HG03457 (cell line): ENCODE measurements around the gene SSBP3.
A peak's percentile ranks its signal among the peaks of the same experiment; 100 is the strongest.
"Not testable (repeated sequence)": the region's sequence is repeated elsewhere in the genome, so short reads cannot be mapped to it uniquely, and the experiment has no call there.

ENCODE experiments used
- ATAC-seq: cut with Tn5 transposase; IDR thresholded peaks from one replicate; pipeline ENCODE4 v1.9.1; 2021; ENCODE audit warnings: moderate number of reproducible peaks; ENCODE audit not compliant: unreplicated experiment

SSBP3 gene

GRCh38 chr1:54406339-54407153, at the start of gene SSBP3:
Gene SSBP3 (minus strand): TSS chr1:54406394.
- peak; percentile 64 for ATAC-seq

DNA sequence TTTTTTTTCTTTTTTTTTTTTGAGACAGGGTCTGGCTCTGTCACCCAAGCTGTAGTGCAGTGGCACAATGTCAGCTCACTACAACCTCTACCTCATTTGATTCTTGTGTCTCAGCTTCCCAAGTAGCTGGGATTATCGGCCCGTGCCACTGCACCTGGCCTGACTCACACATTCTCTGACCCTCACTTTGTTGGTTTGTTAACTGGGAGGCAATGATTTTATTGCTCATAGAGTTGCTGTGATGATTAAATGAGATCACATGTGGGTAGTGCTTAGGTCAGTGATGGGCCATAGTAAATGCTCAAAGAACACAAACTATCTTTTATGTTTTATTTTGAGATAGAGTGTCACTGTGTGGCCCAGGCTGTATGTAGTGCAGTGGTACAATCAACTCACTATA, 47.3 kb upstream of the SSBP3 start:
- no peak for ATAC-seq

DNA sequence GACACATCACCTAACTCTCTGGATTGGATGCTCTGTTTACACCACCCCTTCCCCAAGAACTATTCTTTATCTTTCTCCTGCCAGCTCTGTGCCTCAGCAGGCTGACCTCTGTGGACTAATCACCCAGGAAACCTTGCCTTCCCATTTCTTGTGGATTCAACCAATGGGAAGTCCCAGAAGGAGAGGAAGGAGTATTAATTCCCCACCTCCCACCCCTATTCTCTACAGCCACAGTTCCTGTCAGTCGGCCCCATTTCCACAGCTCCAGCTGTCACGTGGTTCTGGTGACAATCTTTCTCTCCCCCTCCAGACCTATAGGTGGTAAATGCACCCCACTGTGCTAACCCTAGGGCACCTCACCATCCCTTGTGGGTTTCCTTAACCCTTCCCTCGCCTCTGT, 46.8 kb upstream of the SSBP3 start:
- no peak for ATAC-seq

- not testable (repeated sequence) for ATAC-seq
Observed at GRCh38 chr1:54449431-54449830, 43.2 kb upstream of the SSBP3 start.

DNA sequence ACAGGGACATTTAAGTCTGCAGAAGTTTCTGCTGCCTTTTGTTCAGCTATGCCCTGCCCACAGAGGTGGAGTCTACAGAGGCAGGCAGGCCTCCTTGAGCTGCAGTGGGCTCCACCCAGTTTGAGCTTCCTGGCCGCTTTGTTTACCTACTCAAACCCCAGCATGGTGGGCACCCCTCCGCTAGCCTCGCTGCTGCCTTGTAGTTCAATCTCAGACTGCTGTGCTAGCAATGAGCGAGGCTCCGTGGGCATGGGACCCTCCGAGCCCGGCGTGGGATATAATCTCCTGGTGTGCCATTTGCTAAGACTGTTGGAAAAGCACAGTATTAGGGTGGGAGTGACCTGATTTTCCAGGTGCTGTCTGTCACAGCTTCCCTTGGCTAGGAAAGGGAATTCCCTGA, 42.6 kb upstream of the SSBP3 start:
- ATAC-seq, result not testable (repeated sequence)

GRCh38 chr1:54447081-54447480, 40.9 kb upstream of the SSBP3 start:
- not testable (repeated sequence) for ATAC-seq

DNA sequence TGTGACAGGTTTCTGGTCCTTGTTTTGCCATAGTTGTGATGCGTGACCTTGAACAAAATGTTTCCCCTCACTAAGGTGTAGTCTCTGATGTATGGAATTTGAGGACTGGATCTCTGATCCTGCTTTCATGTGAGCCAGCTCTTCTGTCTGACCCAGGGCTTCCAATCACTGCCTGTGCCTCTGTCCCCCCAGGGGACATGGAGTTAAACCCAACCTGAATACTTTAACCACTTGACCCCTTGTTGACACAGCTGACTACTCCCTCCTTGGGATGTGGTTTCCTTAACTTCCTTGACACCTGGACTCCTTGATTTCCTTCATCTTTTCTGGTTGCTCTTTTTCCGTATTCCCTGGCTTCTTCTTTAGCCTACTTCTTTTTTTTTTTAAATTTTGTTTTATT, 36.0 kb upstream of the SSBP3 start:
- no peak for ATAC-seq

- ATAC-seq, result no peak
Observed at GRCh38 chr1:54439550-54440223, 33.5 kb upstream of the SSBP3 start.

DNA sequence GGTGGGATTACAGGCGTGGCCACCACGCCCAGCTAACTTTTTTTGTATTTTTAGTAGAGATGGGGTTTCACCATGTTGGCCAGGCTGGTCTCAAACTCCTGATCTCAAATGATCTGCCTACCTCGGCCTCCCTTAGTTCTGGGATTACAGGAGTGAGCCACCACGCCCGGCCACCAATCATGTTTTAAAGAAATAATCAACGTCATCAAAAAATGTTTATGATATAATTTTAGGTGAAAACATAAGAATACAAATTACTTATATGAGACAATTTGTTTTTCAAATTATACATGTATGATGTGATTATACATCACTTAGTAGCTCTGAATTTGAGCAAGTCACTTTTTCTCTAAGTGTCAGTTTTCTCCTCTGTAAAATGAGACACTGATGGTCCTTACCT, 31.6 kb upstream of the SSBP3 start:
- ATAC-seq, result no peak

GRCh38 chr1:54436826-54437225, 30.6 kb upstream of the SSBP3 start:
- no peak for ATAC-seq

DNA sequence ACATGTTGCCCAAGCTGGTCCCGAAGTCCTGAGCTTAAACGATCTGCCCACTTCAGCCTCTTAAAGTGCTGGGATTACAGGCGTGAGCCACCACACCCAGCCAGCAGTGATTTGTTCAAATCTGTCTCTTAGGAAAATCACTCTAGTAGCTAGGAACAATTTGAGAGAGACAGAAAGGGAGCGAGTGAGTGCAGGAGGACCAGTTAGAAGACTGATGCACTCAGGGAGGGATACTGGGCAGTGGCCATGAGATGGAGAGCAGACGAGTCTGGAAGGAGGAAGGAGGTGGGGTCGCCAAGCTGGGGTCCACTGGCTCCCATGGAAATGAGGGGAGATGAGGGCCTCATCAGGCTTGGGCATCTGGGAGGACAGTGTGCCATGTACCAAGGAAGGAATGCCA, 23.6 kb upstream of the SSBP3 start:
- no peak for ATAC-seq

DNA sequence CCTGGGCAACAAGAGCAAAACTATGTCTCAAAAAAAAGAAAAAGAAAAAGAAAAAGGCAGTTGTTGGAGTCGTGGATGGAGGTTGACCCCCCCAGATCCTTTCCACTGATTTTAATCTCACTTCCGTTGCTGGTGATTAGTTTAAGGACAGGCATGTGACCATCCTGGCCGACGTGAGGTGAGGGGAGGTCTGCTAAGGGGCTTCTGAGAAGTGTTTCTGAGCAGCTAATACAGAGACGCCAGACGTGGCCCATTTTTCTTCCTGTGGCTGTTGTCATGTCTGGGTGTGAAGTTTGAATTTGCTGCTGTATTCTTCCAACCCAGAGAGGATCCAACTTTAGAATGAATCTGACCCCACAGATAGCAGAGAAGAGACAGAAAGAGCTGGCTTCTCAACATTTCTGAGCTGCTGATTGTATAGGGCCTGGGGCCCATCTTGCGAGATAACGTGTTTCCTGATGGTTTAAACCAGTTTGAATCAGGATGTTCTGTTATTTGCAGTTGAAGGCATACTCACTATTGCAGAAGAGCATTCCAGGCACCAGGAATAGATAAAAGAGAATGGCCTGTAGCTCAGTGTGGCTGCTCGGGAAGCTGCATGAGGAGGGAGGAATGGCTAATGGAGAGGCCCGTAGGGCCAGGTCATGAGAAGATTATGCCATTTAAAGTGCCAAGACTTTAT, 22.8 kb upstream of the SSBP3 start:
- no peak for ATAC-seq

- no peak for ATAC-seq
Observed at GRCh38 chr1:54425152-54425584, 19.0 kb upstream of the SSBP3 start.

GRCh38 chr1:54424398-54424797, 18.2 kb upstream of the SSBP3 start:
- ATAC-seq, result no peak

- ATAC-seq, result no peak
Observed at GRCh38 chr1:54421101-54421504, 14.9 kb upstream of the SSBP3 start.

GRCh38 chr1:54418598-54418997, 12.4 kb upstream of the SSBP3 start:
- not testable (repeated sequence) for ATAC-seq

DNA sequence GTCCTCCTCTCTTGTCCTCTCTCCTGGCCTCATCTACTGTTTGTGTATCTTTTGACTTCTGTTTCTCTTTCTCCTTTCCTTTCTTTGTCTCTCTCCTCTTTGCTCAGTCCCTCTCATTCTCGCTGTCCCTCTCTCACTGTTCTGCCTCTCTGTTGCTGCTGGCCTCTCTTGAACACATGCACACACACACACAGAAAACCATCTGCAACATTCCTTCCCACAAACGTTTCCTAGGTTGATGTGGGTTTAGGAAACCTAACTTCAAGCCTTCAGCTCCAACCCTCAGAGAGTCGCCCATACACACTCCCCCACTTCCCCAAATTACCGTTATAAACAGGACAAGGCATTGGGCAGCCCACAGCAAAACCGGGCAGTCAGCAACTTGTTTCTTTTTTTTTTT, 10.9 kb upstream of the SSBP3 start:
- ATAC-seq, result no peak

- ATAC-seq, result no peak
Observed at GRCh38 chr1:54416435-54416834, 10.2 kb upstream of the SSBP3 start.

DNA sequence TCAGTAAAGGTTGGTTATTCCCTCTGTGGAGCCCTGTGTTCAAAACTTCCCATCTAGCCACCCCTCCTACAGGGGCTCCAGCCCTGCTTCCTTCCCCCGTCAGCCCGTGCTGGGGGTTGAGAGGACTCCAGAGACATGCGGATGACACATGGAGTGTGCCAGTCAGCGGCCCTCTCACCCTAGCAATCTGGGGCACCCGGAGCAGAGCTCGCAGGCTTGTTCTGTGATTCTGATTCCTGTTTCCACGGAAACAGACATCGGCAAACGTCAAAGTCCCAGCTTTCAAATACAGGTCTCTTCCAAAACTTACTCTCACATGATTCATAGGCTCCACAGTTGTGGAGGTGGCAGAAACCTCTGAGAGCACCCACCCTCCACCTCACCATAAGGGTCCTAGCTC, 9.8 kb upstream of the SSBP3 start:
- ATAC-seq, result no peak

- no peak for ATAC-seq
Observed at GRCh38 chr1:54415533-54415932, 9.3 kb upstream of the SSBP3 start.

DNA sequence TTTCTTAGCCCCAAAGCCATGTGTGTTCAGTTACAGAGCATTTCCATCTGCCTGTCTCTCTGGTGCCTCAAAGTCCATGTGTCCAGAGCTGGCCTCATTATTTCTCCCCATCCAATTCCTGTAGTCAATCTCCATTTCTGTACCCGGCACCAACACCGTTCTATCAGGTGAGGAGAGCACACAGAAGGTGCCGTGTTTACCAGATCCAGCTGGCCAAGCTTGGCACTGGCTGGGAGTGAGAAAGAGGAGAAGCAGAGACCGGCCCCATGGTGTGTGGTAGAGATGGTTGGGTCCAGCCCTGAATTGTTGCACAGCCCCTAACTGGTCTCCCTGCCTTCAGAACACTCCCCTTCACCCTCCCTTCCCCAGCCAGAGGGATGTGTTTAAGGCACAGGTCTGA, 7.5 kb upstream of the SSBP3 start:
- ATAC-seq, result no peak

DNA sequence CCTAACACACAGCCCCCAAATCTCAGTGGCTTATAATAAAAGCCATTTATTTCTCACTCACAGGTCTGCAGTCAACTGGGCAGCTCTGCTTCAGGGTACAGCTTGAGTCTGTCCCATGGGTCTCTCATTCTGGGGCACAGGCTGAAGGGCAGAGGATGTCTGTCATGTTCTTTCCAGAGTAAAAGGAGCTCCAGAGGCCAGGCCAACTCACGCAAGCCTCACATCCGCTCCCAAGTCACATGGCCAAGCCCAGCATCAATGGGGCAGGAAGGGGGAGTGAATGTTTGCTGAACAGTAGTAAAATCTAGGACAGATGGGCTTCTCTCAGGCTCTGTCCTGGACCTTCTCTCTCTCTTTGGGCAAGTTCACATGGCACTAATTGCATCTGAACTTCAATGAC, 7.1 kb upstream of the SSBP3 start:
- ATAC-seq, result no peak
